Right lobe of liver (tissue), 4 donors: Measurements from ENCODE around the gene BUB1B.

Experiments
- POLR2A ChIP-seq: fragments of 450-650 bp; IDR thresholded peaks from one replicate; pipeline ENCODE4 v1.6.1; 2017; ENCODE audit warnings: antibody characterized with exemption, mild to moderate bottlenecking
- TF ChIP-seq, protein P1 (sequence below), 4 donors: fragments of 200-600 bp in 3 of 4; fragments of 450-650 bp in 1 of 4; IDR thresholded peaks; one replicate each; pipeline versions ENCODE4 v1.5.1 to v1.8.0; 2016 to 2022; ENCODE audit warnings: antibody characterized with exemption in 4 of 4, mild to moderate bottlenecking in 2 of 4
- donor health status: DM: no; HTN: no; CAD: no.
- donor health status: DM: no; HTN: no; CAD: no.
- donor health status: DM: no; HTN: yes; CAD: no.

DNA sequence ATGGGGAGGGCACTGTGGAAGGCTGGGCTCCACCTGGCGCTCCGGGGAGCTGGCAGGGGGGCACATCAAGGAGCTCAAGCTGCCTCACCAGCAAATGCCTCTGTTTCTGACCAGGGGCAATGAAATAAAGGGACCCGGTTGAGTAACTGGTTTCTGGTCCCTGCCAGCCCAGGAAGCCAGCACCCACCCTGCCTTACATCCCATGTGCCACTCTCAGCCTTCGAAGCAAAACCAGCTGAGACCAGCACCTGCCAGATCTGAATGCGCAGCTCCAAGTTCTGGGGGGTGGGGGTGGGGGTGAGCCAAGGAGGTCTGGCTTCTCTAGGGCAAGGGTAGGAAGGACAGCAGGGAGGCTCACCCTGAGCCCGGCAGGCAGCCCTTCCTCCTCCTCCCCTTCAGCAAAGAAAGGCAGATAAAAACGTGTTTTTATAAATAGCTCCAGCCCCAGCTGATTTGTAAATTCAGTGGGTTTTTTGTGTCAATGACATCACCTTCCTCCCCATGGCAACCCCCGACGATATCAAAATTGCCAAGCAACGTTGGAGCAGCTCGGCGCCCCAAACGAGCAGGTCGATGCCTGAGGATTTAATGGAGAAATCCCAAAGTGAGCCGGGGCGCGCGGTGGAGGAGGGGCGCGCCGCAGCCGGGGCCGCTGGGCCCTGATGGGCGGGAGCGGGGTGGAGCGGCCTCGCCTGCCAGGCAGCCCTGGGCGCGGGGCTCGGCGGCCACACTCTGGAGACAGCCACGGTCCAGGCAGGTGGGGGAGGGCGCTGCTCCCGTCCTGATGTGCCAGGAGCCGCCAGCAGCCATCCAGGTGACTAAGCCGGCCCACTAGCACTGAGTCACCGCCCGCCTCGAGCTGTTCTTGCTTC is 77.9 kb downstream of the BUB1B start, which contains the start of gene PAK6:
- no peak for TF ChIP-seq POLR2A
- TF ChIP-seq, protein P1, sequence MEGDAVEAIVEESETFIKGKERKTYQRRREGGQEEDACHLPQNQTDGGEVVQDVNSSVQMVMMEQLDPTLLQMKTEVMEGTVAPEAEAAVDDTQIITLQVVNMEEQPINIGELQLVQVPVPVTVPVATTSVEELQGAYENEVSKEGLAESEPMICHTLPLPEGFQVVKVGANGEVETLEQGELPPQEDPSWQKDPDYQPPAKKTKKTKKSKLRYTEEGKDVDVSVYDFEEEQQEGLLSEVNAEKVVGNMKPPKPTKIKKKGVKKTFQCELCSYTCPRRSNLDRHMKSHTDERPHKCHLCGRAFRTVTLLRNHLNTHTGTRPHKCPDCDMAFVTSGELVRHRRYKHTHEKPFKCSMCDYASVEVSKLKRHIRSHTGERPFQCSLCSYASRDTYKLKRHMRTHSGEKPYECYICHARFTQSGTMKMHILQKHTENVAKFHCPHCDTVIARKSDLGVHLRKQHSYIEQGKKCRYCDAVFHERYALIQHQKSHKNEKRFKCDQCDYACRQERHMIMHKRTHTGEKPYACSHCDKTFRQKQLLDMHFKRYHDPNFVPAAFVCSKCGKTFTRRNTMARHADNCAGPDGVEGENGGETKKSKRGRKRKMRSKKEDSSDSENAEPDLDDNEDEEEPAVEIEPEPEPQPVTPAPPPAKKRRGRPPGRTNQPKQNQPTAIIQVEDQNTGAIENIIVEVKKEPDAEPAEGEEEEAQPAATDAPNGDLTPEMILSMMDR (IDR thresholded peaks at IDR 0.05) = no peak
